Stimulated activated CD8-positive, alpha-beta memory T cell treated with anti-CD3 and anti-CD28 coated beads, Interleukin-15, amount 100 ng/mL, for 4 hours (primary cell): ENCODE results near the gene AXIN2.

Experiments used
- DNase-seq, 2 donors: peaks; one replicate each; pipeline ENCODE4 v3.0.0-alpha.2; 2020; ENCODE audit warnings: low read depth in 2 of 2

AXIN2 gene

DNA sequence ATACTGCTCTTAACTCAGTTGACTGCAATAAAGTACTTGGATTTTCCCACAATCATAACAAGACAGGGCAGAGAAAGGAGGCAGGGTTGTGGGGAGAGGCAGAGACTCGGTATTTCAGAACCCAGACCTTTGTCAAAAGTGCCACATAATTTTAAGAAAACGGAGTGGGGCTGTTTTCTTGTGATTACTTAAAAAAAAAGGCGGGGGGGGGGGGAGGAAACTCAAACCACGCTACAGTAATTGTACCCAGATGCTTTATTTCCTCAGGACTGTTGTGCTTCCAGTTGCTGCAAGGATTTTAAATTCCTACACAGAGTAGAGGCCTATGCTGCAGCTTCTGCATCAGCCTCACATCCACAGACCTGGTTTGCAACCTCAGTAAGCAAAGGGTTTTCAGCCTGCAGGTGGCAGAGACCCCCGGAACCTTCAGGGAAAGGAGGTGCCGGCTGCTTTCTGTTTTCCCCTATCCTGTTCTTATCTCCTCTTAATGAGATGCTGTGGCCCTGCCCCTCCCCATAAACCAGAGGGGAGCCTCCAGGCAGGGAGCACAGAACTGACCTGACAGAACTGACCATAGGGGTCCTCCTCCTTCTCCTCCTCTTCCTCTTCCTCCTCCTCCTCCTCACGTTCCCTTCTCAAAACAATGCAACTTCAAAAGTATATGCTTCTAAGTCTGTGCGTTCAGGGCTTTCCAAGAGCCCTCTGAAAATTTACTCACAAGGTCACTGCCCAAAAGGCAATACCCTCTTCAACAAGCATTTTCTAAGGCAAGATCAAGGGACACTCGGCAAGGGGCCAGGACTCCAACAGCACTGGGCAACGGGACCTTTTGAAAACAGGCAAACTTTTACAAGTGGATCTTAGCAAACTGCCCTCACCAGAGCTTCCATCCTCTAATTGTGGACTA lies 7.5 kb downstream of the AXIN2 start:
- DNase-seq: no peak

DNA sequence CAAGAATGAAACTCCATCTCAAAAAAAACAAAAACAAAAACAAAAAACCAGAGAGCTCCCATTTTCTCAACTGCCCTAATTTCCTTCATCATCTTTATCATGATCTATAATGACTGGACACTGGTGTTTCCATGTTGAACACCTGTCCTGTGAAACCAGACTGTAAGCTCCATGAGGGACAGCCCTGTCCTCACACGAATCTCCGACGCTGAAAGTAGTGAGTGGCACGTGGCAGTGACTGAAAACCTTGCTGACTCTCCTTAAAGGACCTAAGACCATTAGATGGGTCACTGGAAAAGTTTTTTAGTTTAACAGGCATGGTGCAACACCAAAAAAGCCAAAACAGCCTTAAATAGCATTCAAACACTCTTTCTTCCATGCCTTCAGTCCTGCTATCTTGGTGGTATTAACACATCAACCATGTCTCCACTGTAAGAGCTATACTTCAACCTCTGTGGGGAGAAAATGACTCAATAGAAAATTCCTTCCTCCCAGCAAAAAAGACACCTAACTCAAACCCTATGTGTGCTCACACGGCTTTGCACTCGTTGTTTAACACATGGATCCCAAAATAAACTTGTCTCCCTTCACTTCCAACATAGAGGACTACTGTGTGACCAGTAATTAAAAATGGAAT lies 8.3 kb downstream of the AXIN2 start:
- DNase-seq: no peak

DNA sequence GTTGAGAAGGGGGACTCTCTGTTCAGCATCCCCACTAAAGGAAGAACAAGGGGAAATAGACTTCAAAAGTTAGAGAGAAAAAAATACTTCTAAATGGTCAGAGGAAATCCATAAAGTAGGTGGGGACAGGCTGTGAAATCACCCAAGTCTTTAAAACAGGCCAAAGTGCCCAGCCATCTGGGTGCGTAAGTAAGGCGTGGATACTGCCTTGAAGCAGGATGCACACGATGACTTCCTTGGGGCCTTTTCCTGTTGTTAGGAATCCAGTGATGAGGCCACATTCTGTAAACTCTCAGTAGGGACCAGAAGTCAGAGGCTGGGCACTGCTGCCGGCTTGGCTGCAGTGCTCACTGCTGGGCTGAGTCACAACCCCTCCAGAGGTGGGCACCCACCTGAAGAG lies 9.2 kb downstream of the AXIN2 start:
- no peak for DNase-seq

DNA sequence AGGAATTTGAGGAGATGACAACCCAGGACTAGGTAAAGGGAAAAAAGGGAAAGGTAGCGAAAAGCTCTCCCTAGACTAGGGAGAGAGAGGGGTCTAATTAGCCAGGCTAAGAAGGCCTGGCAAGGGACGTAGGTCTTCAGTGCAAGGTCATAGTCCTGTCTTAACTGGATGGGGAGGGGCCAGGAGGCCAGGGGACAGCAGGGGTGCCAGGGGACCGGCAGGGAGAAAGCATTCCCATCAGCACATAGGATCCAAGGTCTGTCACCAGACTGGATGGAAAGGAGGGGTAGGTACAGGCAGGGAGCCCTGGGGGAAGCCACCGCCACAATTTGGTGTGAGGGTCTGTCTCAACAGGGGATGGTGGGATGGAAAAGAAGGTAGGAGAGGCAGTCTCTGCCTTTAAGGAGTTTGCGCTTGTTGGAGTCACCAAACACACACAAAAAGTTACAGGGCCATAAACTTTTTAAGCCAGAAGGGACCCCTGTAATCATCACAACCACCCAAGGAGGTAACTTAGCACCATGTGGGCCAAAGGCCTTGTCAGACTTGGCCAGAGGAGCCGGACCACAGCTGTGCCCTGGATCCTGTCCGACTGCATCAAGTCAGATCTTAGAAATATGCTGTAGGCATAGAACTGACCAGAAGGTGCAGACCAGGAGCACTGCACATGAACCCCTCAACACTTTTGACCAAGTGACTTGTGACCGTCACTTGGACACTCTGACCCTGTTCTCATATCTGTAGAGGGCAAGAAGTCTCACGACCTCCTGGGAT lies 10.0 kb downstream of the AXIN2 start:
- DNase-seq: no peak

DNA sequence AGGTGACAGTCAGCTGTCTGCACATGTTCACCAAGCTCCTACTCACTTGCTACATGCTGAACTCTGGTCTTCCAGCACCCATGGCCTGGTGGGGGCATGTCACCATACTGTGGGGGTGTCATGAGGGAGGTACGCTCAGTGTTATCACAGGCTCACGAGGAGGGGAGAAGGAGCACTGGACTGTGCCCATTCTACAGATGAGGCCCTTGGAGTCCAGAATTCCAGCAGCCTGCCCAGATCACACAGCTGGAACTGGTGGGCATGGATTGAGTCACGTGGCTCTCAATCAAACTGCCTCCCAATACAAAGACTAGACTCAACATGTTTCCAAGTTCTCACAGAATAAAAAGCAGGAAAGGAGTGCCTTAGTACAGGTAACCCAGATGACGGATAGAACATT lies 10.7 kb downstream of the AXIN2 start:
- no peak for DNase-seq

DNA sequence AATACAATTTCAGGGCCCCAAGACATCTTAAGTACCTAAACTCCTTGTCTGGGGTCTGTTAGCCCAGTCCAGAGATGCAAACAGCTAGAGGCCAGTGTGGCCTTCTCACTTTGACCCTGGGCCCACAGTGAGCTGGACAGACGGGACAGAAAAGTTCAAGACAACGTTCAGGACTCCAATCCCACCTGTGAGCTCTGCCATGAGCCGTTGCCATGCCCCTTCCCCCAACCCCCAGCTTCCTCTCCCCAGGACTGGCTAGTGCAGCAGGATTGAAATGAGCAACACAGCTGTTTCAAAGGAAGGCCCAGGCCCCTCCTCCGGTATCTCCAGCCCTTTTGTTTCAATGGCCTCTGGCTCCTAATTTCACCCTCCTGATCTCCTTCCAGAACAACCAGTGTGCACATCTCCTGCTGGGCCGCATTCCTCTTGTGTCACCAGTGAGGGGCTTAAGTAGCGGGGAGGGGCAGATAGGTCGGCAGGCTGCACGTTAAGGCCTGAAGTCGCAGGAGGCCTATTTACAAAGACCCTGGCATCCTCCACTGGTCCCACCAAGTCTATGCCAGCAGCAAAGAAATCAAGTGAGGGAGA lies 11.3 kb downstream of the AXIN2 start:
- no peak for DNase-seq

DNA sequence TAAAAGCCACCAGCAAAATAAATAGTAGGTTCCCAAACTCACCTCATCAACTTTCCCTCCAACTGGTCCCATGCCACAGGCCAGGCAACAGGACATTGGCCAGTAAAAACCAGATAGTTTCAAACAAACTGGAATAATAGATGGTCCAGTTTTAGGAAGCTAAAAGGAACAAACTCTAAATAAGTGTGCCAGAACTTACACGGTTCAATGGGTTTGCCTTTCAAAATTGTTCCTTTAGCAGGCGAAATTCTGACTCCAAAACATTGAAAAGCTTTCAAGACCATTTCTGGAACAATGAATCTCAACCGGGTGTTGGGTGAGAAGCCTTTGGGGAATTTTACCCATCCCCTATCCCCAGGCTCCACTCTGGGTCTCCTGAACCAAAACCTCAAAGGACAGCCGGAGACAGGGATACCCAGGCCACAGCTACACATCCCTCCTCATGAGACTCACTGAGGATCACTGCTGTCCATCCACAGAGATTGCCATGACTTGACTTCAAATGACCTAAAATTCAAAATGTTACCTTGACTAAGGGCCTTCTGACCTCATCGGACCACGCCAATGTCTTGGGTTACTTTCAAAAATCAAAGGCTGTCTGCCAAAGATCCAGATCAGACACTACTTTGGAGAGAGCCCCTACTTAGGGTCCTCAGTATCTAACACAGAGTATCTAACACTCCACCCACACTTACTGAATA lies 13.0 kb downstream of the AXIN2 start:
- no peak for DNase-seq

DNA sequence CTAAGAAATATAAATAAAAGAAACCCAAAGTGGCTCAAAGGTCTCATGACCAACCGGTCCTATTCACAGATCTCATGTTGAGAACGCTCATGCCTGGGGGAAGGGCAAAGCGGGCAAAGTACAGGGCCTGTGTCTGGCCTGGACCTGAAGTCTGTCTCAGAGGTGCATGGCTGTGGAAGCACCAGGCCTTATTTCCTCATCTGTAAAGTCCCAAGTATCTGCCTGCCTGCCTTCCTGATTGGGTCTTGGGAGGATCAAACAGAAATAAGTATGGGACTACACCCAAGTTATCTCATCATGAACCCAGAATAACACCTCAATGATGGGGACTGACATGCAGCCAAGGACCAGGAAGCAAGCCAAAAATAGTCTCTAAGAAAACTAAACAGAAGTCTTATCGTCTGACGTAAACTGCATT lies 14.2 kb downstream of the AXIN2 start:
- DNase-seq: no peak

DNA sequence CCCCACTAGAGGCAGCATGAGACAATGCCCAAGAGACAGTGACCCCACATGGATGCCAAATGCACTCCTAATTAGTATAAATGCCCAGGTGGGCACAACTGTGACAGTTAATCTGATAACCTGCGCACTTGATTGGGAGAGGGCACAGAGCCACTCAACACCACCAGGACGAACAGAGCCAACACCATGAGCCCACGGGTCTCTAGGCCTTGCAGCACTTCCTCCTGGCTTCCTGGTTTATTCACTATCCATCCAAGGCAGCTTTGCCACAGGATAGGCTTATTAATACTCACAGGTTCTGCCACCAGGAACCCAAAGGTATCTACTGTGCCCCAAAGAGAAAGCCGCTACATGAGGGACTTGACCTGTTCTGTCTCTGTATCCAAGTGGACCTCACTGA lies 14.9 kb downstream of the AXIN2 start:
- DNase-seq: no peak

DNA sequence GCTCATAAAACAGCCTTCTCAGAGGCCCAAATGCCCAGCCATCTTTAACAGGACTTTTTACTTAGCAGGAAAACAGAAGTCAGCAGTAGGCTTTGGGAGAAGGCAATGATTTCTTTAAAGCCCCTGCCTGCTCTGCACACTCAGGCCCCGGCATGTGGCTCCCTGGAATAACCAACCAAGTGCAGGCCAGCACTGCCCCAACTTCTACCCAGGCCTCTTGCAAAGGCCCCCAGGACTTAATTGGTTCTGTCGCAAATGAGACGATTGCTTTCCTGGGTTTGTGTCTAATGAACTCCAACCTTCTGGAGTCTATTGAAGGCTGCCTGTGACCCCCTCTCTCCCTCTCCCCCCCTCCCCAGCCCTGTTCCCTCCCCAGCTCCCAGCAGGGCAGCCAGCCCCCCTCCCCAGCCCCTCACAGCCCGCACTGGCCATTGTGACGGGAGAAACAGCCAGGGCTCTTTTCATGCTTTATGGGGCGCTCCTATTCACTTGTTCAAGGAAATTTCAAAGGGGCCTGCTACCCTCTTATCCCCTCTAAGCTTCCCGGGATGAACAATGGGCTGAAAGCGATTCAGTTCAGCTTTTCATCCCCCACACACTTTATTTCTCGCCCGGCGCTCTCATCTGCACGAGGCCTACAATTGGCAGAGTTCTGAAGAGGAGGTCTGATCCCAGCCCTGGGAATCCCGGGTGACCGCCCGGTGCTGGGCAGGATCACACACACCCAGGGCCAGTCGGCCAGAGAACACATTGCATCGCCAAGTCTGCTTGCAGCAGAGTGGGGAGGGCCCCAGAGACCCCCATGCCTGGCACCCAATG lies 15.5 kb downstream of the AXIN2 start:
- DNase-seq: no peak

DNA sequence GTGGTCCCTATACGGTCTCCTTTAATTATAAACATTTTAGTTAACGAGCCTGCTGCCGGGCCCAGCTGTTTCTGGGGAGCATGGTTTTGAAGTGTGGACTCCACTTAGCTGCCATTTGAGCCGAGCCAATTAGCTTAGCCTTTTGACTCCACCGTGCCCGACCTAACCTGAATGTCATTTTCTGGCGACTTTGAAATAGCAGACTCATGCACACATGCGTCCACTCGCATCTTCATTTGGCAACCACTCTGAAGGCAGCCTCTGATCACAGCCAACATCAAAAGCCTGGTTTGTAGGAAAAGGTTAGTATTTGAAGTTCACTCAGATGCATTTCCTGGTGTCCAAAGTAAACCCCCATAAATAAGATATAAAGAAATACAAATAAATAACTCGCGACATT lies 16.8 kb downstream of the AXIN2 start:
- no peak for DNase-seq

DNA sequence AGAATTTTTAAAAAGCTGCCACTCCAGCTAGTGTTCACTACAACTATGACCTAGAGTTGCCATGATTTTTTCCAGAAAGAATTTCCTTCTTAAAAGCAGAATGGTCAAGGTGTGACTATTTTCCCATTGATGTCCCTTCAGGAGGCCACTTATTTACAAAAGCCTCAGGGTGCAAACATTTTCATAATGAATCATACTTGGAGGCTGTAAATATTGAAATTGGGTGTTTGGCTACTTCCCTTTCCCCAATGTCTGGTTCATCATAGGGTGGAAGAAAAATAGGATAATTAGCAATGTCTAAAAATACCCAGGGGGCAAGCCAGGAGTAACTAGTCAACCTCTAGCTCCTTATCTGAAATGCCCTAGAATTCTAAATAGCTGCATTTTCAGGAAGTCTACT lies 18.8 kb downstream of the AXIN2 start:
- no peak for DNase-seq

DNA sequence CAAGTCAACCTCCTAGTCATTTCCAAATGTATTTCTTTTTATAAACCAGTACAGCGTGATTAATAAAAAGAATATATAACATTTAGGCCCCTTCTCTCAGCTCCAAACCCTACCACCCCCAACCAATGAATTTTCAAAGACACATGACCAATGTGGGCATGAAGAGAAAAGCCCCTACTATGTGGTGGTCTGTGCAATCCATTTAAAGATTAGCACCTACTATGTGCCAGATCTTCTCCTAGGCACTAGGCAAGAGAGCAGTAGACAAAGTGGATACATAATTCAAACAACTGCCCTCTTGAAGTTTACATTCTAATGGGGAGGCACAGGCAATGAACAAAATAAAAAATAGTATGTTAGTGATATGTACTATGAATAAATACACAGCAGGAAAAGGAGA lies 19.4 kb downstream of the AXIN2 start:
- no peak for DNase-seq

DNA sequence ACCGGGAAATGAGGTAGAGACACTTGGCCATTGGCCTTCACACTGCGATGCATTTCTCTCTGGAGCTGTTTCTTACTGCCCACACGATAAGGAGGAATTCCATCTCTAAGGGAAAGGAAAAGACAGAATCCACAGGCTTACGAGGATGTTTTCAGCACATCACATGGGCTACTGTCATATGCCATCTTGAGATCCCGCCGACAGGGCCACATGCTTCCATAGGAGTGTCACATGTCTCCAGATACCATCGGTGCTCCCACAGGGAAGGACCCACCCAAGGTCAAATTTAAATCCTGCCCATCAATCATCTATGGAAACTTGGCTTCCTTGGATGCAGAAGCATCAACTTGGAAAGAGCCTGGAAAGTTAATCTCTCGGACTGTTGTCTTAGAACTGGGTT lies 20.0 kb downstream of the AXIN2 start:
- no peak for DNase-seq

DNA sequence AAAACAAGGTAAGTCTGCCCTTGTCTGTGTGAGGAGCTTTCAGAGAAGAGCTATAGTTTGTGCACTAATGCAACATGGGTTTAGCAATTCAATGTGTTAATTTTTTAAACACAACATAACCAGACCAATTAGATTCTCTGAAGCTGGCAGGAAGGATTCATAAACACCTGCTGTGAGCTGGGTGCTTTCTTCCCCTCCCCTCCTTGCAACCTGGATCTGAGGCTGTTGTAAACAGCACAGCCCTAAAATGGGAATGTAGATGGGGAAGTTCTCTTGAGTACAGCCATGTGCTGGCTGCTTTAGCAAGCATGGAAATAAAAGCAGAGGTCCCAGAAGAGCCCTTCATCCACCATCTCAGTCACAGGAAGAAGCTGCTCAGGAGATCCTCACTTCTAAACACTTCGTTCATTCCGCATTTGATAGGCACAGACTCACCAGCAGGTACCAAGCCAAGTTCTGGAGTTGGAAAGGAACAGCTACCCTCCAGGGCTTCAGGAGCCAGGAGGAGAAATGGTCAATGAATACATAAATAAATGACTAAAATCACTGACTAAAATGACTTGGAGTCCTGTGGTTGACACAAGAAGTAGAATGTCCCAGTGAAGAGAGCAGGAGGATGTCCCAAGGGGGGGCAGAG lies 21.7 kb downstream of the AXIN2 start:
- no peak for DNase-seq

DNA sequence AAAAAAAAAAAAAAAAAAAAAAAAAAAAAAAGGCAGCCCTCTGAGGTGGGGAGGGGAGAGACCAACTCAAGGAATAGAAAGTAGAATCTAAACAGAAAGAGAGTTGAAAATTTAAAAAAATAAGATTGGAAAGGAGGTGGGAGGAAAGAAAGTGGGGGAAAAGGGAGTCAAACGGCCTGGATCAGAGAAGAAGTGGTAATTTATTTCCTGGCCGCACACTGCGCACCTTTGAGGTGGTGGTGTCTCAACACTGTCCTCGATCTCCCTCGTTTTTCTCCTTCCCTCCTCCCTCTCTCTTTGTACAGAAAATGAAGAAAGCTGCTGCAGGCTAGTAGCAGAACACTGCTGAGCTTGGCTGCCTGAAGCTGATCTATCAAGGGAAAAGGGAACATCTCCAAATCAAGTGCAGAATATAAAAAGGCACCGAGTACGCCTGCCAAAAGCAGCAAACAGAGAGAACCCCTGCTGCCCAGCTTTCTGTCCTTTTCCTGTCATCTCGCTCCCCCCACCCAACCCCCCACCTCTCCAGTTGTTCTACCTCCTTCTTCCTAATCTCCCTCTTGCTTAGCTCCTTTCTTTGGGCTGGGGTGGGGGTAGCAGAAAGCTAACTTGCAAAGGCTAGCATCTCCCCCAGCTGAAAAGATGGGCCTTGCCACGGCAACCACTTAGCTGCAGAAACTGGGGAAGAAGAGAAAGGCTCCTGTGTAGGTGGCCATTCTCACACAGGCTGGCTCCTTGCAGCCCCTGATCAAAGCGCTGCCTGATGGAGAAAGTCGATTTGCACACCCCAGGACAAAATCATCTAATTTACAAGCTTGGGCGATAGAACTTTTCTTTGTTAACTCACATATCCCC lies 22.5 kb downstream of the AXIN2 start:
- no peak for DNase-seq

DNA sequence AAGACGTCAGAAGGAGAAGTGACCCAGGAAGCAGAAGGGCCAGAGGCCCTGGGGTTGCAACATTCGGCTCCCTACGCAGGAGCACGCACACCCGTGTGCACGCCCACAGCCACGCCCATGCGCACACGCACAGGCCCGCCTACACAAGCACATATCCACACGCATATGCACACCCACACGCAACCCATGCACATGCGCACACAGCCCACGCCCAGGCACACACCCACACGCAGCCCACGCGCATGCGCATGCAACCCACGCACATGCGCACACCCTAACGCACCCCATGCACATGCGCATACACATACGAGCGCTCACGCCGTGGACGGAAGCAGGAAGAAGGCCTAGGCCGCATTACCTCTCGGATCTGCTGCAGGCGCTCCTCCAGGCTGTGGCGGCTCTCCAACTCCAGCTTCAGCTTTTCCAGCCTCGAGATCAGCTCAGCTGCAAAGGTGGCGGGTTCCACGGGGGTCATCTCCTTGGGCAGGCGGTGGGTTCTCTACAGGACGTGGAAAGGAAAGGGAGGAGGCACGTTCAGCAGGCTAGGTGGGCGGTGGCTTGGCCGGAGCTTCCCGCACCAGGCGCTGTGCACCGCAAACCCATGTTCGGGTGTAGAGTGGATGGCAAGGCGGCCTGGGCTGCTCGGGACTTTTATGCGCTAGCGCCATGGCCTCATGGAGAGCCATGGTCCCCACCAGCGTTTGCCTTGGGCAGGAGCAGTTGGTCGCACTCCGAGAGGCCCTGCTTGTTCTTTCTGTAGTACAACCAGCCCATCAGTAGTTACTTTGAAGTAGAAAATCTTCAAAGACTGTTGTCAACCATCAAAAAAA lies 23.4 kb downstream of the AXIN2 start:
- DNase-seq: no peak

DNA sequence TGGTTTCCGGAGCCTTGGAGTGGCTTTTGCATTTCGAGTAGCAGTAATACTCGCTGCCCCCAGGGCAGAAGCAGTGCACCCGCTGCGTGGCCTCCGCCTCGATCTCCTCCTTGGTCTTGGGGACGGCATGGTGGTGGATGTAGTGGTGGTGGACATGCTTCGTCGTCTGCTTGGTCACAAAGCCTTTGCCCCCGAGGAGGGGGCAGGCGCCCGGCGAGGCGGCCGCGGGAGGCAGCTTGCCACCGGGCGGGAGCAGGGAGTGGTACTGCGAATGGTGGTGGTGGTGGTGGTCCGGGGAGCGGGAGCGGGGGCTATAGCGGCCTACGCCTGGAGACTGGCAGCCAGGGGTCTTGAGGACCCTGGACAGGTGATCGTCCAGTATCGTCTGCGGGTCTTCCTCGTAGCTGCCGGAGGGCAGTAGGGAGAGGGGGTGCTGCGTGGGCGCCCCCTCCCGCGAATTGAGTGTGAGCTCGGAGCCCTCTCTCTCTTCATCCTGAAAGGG lies 24.1 kb downstream of the AXIN2 start:
- no peak for DNase-seq
